ENCODE measurements around the gene IFT88. TPM values are rescaled to one million over a fixed set of nuclear protein-coding genes. Genes with fewer than 3 reads are reported as not detected.

Gene IFT88
- total and polyA plus RNA-seq, 7 donors: 6.6 to 21.8 (median 13.8) TPM

- TF ChIP-seq POLR2A (IDR thresholded peaks at IDR 0.05) (no peak), CTCF (IDR thresholded peaks at IDR 0.05) (no peak), POLR2AphosphoS5 (IDR thresholded peaks at IDR 0.05) (no peak), EP300 (IDR thresholded peaks at IDR 0.05) (no peak)
- intact Hi-C loops (cut with DNase I): no loop called here
- H3K4me3 ChIP-seq: no peak overlapping the region
Observed at GRCh38 chr13:20666948-20667347, 100.0 kb downstream of the IFT88 start.

DNA sequence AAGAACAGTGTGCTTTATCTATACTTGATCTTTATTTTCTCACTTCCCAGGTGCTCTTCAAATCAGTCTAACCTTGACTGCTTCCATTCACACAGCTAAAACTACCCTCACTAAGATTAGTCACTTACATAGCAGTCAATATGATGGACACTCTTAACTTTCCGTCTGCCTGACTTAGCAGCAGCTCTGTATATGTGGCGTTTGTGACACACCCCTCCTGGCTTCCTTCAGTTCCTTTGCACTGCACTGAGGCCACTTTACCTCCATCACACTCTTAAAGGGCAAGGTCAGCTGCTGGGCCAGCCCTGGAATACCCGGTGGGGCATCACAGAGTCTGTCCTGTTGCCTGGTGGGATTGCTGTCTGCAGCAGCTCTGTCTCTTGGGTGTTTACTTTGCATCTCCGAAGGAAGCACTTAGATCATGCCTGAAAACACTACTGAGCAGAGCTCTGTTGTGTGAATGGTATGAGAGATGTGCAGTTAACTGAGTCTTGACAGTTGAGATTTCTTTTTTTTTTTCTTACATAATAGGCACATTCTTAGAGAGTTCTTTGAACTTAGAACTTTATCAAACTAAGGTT, 101.0 kb downstream of the IFT88 start:
- intact Hi-C loops (cut with DNase I): no loop called here
- Histone ChIP-seq H3K4me3 (no peak overlapping the region), H3K27ac (no peak overlapping the region), H3K27me3 (no peaks in the 10 kb centered on the region), H3K9me3 (no peaks in the 10 kb centered on the region), H3K4me1 (no peaks in the 10 kb centered on the region), H3K36me3 (peaks cover 0 to 38% (median 3%) of the 10 kb centered on the region in 4 donors)
- 64 to 66% methylated on average over 4 of the region's 4 CpGs for WGBS, 2 donors
- no peak for TF ChIP-seq CTCF (IDR thresholded peaks at IDR 0.05)
- no peak for TF ChIP-seq POLR2A (IDR thresholded peaks at IDR 0.05)
- no peak for TF ChIP-seq POLR2AphosphoS5 (IDR thresholded peaks at IDR 0.05)
- no peak for TF ChIP-seq EP300 (IDR thresholded peaks at IDR 0.05)
- no peak for DNase-seq

More at GRCh38 chr13:20666948-20667347, 100.0 kb downstream of the IFT88 start:
- H3K36me3 ChIP-seq: peaks cover 0 to 34% (median 2%) of the 10 kb centered on the region in 4 donors
- no peak for DNase-seq
- WGBS, 2 donors: 73 to 79% methylated on average over 4 of the region's 4 CpGs
- H3K27me3 ChIP-seq: no peaks in the 10 kb centered on the region
- H3K27ac ChIP-seq: no peak overlapping the region
- no peaks in the 10 kb centered on the region for H3K4me1 ChIP-seq
- H3K9me3 ChIP-seq: no peaks in the 10 kb centered on the region

- DNase-seq: no peak
- Histone ChIP-seq H3K9me3 (no peaks in the 10 kb centered on the region), H3K27me3 (no peaks in the 10 kb centered on the region), H3K4me1 (no peaks in the 10 kb centered on the region), H3K4me3 (no peak overlapping the region), H3K27ac (no peak overlapping the region), H3K36me3 (peaks cover 0 to 39% (median 3%) of the 10 kb centered on the region in 4 donors)
- intact Hi-C loops (cut with DNase I): no loop called here
- TF ChIP-seq EP300 (IDR thresholded peaks at IDR 0.05) (no peak), POLR2A (IDR thresholded peaks at IDR 0.05) (no peak), CTCF (IDR thresholded peaks at IDR 0.05) (no peak), POLR2AphosphoS5 (IDR thresholded peaks at IDR 0.05) (no peak)
- 52 to 88% methylated on average over 5 of the region's 5 CpGs for WGBS, 2 donors
Observed at GRCh38 chr13:20669162-20669561, 102.2 kb downstream of the IFT88 start.

GRCh38 chr13:20671789-20672188, 104.8 kb downstream of the IFT88 start:
- intact Hi-C loops (cut with DNase I): no loop called here
- 90 to 93% methylated on average over 1 of the region's 1 CpG for WGBS, 2 donors

GRCh38 chr13:20672772-20673171, 105.8 kb downstream of the IFT88 start:
- Histone ChIP-seq H3K27me3 (no peaks in the 10 kb centered on the region), H3K4me1 (no peaks in the 10 kb centered on the region), H3K27ac (no peak overlapping the region), H3K9me3 (no peaks in the 10 kb centered on the region), H3K4me3 (no peak overlapping the region), H3K36me3 (peaks cover 0 to 47% (median 2%) of the 10 kb centered on the region in 4 donors)
- intact Hi-C loops (cut with DNase I): no loop called here
- WGBS, 2 donors: 73 to 95% methylated on average over 2 of the region's 2 CpGs
- no peak for DNase-seq
- no peak for TF ChIP-seq CTCF (IDR thresholded peaks at IDR 0.05)
- TF ChIP-seq POLR2A (IDR thresholded peaks at IDR 0.05): no peak
- no peak for TF ChIP-seq POLR2AphosphoS5 (IDR thresholded peaks at IDR 0.05)
- TF ChIP-seq EP300 (IDR thresholded peaks at IDR 0.05): no peak

More at GRCh38 chr13:20671789-20672188, 104.8 kb downstream of the IFT88 start:
- Histone ChIP-seq H3K27ac (no peak overlapping the region), H3K9me3 (no peaks in the 10 kb centered on the region), H3K36me3 (peaks cover 0 to 47% (median 2%) of the 10 kb centered on the region in 4 donors), H3K27me3 (no peaks in the 10 kb centered on the region), H3K4me3 (no peak overlapping the region), H3K4me1 (no peaks in the 10 kb centered on the region)
- TF ChIP-seq EP300 (IDR thresholded peaks at IDR 0.05): no peak
- DNase-seq: no peak
